ENCODE data around the gene PNKD. TPM values are rescaled to one million over a fixed set of nuclear protein-coding genes. Genes with fewer than 3 reads are reported as not detected.

Gene PNKD
- total RNA-seq, 2 experiments from 2014 or later = 23.6 to 25.1 TPM

DNA sequence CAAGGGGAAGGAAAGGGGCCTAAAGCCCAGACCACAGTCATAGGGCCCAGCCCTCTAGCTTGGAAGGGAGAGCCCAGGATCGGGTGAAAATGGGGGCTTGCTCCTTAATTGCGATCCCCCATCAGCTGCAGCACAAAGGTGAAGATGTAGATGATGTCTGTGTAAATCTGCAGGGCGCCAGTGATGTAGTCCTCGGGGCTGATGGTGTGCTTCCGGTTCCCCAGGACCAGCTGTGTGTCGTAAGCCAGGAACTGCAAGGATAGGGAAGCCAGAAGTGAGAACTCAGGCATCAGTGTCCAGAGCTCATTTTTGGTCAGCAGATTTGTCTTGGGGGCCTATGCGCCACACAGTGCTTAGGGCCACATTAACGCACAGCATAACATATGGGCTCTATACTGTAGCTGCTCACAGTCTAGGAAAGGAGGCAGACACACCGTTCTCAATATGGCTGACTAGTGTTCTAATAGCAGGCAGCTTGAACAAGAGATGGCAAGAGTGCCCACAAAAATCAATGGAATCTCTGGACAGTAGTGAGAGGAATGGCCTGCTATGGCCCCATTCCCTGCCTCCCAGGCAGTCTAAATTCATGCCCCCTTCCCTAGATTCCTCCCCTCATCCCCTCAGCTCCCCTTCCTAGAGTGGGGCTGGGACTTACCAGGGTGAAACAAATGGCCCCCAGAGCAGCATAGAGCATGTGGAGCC lies 5.2 kb downstream of the PNKD start:
- Mint-ChIP-seq H3K4me1 (peaks cover 28% of the 10 kb centered on the region), H3K36me3 (peaks cover 10% of the 10 kb centered on the region), H3K27ac (no peak overlapping the region), H3K27me3 (no peaks in the 10 kb centered on the region), H3K9me3 (no peaks in the 10 kb centered on the region), H3K4me3 (no peak overlapping the region)
- DNase-seq = no peak

DNA sequence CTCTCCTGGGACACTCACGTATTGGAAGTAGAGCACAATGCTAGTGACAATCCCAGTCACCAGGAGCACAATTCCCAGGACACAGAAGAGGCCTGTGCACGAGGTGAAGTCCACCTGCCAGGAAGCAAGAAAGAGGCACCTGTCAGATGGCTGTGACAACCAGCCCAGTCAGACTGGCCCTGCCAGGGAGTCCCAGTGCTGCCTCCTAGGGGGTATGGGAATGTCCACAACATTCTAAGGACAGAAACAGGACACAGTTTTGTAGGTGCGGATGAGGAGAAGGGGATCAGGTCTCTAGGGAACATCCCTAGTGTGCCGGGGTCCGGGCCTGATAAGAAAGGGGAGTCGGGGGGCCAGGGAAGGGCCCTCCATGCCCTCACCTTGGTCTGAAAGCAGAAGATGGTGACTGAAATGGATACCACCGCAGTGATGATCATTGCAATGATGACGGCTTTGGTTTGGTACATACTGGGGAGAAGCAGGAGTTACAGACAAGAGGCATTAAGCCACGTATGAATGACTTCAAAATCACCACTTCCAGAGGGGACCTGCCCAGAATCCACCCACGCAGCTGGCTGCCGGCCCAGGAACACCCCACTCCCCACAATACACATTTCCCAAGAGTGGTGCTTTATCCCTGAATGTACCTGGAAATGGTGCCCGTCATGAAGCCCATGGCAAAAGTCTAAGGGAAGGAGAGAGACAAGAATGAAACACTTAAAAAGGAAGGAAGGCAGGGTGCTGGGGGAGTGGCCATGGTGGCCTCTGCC lies 6.9 kb downstream of the PNKD start:
- no peak for DNase-seq
- Mint-ChIP-seq H3K9me3 (no peaks in the 10 kb centered on the region), H3K4me3 (no peak overlapping the region), H3K4me1 (peaks cover 15% of the 10 kb centered on the region), H3K36me3 (peaks cover 14% of the 10 kb centered on the region), H3K27me3 (no peaks in the 10 kb centered on the region), H3K27ac (peak overlapping the region; percentile 59)

DNA sequence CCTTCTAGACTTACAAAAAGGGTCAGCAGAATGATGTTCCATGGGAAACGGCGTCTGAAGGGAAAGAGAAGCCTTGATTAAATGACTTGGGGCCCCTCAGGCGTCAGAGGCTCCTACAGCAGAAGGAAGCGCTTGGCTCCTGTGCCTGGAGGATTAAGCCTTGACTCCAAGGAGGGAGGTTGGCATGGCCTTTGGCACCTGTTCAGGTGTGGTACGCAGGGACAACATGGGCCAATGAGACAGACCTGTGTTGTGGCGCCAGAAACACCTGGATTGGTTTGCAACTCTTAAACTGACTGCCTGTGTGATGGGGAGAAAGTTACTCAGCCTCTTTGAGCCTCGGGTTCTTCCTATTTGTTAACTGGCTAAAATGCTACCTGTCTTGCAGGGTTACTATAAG lies 7.6 kb downstream of the PNKD start:
- peaks cover 15% of the 10 kb centered on the region for H3K36me3 Mint-ChIP-seq
- no peaks in the 10 kb centered on the region for H3K9me3 Mint-ChIP-seq
- no peak for DNase-seq
- no peaks in the 10 kb centered on the region for H3K27me3 Mint-ChIP-seq
- H3K4me1 Mint-ChIP-seq = peaks cover 10% of the 10 kb centered on the region
- no peak overlapping the region for H3K4me3 Mint-ChIP-seq
- no peak overlapping the region for H3K27ac Mint-ChIP-seq

DNA sequence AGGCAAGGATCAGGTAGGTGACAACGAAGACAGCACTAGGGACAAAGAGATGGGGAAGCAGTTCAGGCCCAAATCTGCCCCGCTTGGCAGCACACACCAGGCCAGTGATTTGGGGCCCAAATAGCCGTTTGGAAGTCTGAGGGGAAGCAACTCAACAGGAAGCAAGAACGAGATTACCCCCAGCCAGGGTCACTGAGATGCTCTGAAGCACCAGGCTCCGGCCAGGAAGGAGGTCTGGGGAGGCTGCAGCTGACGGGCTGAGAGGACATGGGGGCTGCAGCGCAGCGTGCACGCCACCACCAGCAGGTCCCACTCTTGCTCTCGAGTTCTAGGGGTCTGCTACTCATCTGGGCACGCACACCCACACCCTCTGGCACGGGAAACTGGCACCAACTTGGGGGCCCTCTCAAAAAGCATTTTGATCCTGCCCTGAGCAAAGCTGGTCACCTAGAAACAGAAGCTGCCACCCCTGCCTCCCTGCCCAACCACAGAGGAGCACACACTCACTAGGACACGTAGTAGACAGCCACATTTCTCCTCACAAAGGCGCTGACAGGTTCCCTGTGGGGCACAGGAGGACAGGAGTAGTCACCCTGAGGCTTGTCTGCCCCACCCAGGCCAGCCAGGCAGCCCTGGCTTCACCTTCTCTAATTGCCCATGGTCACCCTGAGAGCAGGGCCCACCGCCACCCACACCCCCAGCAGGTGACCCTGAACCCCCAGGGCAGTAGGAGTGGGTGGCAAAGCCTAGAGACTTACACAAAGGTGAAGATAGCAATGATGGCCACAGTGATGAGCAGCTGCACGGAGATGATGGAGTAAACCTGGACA lies 8.4 kb downstream of the PNKD start:
- no peaks in the 10 kb centered on the region for H3K27me3 Mint-ChIP-seq
- peaks cover 13% of the 10 kb centered on the region for H3K36me3 Mint-ChIP-seq
- DNase-seq = no peak
- H3K4me3 Mint-ChIP-seq = no peak overlapping the region
- peaks cover 12% of the 10 kb centered on the region for H3K4me1 Mint-ChIP-seq
- no peak overlapping the region for H3K27ac Mint-ChIP-seq
- H3K9me3 Mint-ChIP-seq = no peaks in the 10 kb centered on the region

DNA sequence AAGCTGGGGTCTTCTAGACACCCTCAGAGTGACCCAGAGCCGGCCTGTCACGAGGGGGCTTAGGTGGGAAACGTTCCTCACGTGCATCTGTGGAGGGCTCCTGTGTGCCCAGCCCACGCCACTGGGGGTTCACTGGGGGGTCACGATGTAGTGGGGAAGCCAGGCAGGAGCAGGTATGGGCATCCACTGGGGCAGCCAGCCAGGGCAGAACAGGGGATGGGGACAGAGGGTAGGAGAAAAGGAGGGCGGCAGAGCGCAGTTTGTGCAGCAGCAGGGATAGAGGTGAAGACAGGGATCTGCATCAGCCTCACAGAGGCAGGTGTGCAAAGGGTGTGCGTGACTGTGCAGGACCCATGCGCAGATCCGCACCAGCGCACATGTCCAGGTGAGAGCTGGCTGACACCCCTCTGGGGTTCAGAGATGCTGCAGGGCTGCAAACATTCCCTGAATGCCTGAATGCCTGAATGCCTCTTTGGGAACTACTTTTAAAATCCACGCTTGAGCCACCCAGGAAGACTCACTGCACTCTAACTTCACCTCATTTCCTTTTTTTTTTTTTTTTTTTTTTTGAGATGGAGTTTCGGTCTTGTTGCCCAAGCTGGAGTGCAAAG lies 10.0 kb downstream of the PNKD start:
- no peak for DNase-seq
- Mint-ChIP-seq H3K36me3 (peaks cover 16% of the 10 kb centered on the region), H3K9me3 (no peaks in the 10 kb centered on the region), H3K4me1 (peaks cover 21% of the 10 kb centered on the region), H3K4me3 (no peak overlapping the region), H3K27me3 (no peaks in the 10 kb centered on the region), H3K27ac (no peak overlapping the region)

DNA sequence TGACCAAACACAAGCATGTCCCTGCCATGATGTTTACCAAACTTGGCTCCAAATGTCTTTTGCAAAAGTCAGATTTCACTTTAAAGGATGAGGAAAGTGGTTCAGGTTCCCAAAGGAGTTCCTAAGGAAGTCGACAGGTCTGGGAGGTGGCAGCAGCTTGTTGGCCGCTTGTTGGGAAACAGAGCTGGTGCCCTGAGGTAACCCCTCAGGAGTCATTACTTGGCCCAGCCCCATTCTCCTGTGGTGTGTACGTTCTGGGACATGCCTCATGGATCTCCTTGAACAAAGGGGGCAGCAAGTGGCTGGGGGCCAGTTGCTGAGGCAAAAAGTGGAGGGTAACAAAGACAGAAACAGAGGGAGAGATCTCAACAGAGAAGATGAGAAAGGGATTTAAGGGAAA lies 11.1 kb downstream of the PNKD start:
- Mint-ChIP-seq H3K4me1 (peaks cover 30% of the 10 kb centered on the region), H3K36me3 (peaks cover 20% of the 10 kb centered on the region), H3K27ac (peak overlapping the region; percentile 75), H3K27me3 (no peaks in the 10 kb centered on the region), H3K9me3 (no peaks in the 10 kb centered on the region), H3K4me3 (no peak overlapping the region)
- DNase-seq = no peak

DNA sequence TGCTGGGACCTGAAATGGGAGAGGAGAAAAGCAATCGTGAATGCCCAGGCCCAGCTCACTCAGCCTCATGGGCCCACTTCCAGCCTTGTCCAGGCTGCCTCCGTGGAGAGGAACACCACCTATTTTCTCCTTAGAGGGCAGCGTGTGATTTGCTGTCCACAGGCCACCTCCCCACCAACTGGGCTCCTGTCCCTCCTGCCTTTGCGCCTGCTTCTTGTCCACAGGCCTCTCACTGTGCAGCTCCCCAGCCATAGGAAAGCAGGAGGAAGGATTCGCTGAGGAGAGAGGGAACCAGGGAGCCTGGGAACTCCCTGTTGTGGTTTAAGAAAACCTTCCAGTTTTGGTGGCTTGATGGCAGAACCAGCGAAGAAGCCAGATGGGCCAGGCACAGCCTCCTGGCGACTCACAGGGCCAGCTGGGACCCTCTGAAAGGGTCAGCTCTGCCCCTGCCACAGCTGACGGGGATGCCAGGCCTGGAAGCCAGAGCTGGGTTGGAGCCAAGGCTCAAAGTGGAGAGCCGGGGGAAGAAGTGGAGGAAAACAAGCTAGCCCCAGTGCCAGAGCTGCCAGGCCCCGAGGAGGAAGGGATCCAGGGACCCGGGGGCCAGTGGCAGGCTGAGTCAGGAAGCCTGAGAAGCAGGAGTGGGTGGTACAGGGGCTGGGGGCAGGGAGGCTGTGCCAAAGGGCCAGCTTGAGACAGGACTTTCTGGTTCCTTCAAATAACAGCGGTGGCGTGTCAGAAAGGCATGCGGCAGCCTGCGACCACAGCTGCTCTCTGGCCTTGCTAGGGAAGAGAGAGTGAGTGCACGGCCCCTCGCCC lies 12.1 kb downstream of the PNKD start:
- H3K4me3 Mint-ChIP-seq = no peak overlapping the region

DNA sequence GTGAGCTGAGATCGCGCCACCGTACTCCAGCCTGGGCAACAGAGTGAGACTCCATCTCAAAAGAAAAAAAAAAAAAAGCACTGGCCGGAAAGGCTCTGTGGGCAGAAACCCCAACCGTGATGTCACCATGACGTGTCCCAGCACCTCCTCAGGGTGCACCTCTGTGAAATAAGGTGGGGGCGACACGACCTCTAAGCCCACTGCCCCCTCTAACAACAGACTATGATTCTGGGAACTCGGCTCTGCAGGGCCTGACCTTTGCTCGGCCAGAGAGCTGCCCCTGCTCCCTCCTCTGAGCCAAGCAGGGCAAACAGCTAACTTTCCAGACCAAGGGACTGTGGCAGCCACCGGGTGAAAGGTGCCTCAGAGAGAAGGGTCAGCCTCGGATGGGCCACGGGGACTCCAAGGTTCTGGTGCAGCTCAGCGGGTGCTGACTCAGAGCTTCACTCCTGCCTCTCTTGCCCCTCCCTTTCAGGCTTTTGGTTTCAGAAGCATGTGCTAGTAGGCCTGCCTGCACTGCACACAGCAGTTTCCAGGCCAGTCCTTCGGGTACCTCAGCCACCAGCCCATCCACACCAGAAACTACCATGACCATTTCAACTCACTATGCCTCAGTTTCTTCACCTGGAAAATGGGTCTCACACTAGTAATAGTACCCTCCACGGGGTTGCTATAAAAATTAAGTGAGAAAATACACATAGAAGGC lies 13.9 kb downstream of the PNKD start:
- Mint-ChIP-seq H3K27ac (peak overlapping the region; percentile 96), H3K9me3 (no peaks in the 10 kb centered on the region), H3K36me3 (peaks cover 34% of the 10 kb centered on the region), H3K27me3 (no peaks in the 10 kb centered on the region), H3K4me1 (peaks cover 53% of the 10 kb centered on the region), H3K4me3 (peak overlapping the region; percentile 85)
- peak; percentile 70 for DNase-seq

More for the DNA sequence above, 12.1 kb downstream of the PNKD start:
- Mint-ChIP-seq H3K4me1 (peaks cover 39% of the 10 kb centered on the region), H3K27me3 (no peaks in the 10 kb centered on the region), H3K9me3 (no peaks in the 10 kb centered on the region), H3K27ac (peak overlapping the region; percentile 48), H3K36me3 (peaks cover 22% of the 10 kb centered on the region)
- no peak for DNase-seq

DNA sequence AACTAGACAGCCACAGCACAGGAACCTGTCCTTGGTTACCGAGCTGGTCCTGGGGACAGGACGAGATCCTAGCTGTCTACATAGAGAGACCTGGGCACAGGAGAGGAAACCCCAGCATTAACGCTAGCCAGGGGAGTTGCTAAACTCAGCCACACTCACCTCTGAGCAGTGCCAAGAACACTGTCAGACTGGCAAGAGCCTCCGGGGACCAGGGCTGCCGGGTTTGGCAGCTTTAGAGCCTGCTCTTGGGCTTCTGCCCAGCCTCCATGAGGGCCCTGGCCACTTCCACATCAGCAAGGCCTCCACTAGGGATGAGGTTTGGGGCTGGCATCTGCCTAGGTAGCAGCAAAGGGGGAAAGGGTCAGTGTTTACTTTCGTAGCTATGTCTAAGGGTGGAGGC lies 15.3 kb downstream of the PNKD start:
- peak overlapping the region; percentile 85 for H3K4me3 Mint-ChIP-seq
- H3K36me3 Mint-ChIP-seq = peaks cover 28% of the 10 kb centered on the region
- no peak for DNase-seq
- no peaks in the 10 kb centered on the region for H3K27me3 Mint-ChIP-seq
- no peaks in the 10 kb centered on the region for H3K9me3 Mint-ChIP-seq
- peak overlapping the region; percentile 96 for H3K27ac Mint-ChIP-seq
- H3K4me1 Mint-ChIP-seq = peaks cover 66% of the 10 kb centered on the region

DNA sequence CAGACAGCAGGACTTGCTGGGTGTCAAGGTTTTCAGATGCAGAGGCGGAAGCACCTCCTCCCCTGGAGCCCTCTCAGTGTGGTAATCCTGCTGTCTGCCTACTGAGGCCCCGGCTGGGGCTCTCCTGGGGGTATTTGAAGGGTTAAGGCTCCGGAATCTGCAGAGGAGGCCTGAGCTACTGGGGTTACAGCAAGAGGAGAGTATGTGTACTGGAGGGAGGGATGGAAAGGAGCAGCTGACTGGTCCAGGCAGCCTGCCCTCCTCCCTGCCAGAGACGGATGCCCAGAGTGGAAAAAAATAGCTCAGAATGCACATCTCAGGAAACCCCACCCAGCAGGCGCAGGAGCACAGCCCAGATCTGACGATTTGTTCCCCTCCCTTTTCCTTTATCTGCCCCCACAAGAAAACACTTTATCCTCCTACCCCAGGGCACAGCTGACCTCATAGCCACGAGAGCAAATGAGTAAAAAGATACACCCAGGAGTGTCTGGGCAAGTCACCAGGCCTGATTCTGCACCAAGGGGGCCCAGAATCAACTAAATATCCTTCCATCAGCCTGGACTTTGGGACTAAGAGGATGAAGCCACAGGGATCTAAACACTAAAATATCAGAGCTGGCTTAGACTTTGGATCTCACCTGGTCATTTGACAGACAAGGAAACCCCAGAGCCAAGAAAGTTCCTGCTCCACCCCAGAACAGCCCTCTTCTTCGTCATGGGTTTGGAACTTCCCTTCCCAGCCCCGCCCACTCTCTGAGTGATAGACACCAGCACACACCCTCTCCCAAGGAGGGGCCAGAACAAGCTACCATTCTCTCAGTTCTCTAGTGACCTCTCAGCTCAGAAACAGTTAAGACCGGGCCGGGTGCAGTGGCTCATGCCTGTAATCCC lies 16.5 kb downstream of the PNKD start:
- Mint-ChIP-seq H3K27me3 (no peaks in the 10 kb centered on the region), H3K4me3 (peak overlapping the region; percentile 85), H3K9me3 (no peaks in the 10 kb centered on the region), H3K27ac (peak overlapping the region; percentile 96), H3K36me3 (peaks cover 24% of the 10 kb centered on the region), H3K4me1 (peaks cover 74% of the 10 kb centered on the region)
- peak; percentile 87 for DNase-seq

DNA sequence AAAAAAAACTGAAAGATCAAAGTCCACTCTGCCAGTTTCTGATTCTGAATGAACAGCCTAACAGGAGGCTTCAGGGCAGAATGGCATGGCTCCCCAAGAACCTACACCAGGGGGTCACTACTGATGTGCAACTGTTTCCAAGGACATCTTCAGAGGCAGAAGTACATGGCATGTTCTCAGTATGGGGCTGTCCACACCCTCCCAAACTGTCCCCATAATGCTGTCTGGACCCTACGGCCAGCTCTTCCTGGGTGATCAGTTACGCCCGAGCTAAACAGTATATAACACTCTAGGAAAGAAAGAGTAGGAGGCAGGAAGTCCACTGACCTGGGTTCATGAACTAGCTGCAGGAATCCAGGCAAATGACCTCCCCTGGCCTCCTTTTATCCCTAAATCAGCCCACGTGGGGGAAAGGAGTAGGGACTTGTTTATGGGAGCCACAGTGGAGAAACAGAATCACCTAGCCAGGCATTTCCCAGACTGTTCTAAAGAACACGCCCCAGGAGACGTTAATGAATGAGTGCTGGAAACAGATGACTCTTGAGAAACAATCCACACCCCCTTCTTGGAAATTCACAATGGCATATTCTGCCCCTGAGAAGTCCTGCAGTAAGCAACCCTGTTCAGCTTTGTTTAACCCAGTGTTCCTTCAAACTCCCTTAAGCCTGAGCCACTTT lies 19.5 kb downstream of the PNKD start:
- Mint-ChIP-seq H3K27me3 (no peaks in the 10 kb centered on the region), H3K4me1 (peaks cover 71% of the 10 kb centered on the region), H3K4me3 (peak overlapping the region; percentile 92), H3K27ac (peak overlapping the region; percentile 92), H3K36me3 (peaks cover 23% of the 10 kb centered on the region), H3K9me3 (no peaks in the 10 kb centered on the region)
- DNase-seq = no peak

DNA sequence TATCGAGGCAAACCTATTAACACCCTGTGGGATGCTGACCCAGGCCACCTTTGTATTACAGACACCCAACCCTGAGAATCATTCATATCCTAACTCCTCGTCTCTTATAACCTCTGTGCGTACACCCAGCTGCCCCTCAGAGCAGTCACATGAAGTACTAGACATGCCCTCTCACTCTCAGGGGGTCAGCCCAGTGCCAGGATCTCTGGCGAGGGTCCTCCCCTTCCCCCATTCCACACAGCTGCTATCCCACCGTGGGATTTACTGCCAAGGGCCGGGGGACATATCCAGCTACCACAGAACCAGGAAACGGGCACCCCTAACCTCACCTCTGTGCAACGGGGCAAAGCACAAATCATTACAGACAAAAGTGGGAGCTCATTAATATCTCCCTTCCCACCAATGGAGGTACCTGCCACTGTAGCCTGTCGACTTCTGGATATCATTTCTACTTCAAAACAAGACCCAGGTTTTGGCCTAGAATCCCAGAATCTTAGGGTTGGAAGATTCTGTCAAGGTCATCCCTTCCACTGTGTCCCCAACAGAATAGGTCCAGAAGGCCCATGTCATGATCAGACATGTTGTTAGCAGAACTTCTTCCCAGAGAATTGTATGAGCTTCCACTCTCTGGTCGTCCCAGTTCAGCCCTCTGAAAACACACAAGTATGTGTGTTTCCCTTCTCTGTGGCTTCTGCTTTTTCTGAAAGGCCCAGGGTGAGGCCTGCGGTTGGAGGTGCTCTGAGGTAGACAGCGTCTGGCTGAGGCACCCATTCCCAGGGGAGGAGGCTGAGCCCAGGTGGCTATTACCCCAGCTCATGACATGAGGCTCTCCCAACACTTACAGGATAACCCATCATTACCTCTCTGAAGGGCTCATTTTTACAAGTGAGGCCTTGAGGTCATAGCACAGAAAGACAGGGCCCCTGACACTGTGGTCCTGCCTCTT lies 20.3 kb downstream of the PNKD start:
- H3K9me3 Mint-ChIP-seq = no peaks in the 10 kb centered on the region
- H3K36me3 Mint-ChIP-seq = peaks cover 15% of the 10 kb centered on the region
- DNase-seq = peak; percentile 58

More for the DNA sequence above, 20.3 kb downstream of the PNKD start:
- peak overlapping the region; percentile 92 for H3K27ac Mint-ChIP-seq
- H3K27me3 Mint-ChIP-seq = no peaks in the 10 kb centered on the region
- peaks cover 67% of the 10 kb centered on the region for H3K4me1 Mint-ChIP-seq
- peak overlapping the region; percentile 92 for H3K4me3 Mint-ChIP-seq
